Measurements from ENCODE around the gene LDLRAD2.
A peak's percentile ranks its signal among the peaks of the same experiment; 100 is the strongest.

DNA sequence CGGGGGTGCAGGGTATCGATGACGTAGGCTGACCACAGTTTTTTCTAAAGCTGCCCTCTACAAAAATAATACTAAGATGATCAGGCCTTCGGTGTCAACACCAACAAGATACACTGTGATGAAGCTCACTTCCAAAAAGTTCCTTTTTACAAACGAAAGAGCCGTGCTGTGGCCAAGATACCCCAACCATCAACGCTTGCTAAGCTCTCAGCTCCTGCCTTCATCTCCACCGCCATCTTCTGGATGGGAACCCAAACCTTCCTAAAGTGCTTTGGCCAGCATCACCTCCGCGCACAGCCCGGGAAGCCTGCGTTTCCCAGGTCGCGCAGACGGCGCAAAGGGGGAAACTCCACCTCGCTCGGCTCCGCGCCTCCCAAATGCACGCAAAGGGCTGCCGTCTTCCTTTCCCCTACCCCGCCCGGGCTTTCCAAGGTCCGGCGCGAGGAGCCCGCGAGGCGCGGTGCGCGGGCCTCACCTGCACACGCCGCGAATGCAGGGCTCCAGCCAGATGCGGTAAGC, 29.7 kb upstream of the LDLRAD2 start:
- TF ChIP-seq, protein P1, sequence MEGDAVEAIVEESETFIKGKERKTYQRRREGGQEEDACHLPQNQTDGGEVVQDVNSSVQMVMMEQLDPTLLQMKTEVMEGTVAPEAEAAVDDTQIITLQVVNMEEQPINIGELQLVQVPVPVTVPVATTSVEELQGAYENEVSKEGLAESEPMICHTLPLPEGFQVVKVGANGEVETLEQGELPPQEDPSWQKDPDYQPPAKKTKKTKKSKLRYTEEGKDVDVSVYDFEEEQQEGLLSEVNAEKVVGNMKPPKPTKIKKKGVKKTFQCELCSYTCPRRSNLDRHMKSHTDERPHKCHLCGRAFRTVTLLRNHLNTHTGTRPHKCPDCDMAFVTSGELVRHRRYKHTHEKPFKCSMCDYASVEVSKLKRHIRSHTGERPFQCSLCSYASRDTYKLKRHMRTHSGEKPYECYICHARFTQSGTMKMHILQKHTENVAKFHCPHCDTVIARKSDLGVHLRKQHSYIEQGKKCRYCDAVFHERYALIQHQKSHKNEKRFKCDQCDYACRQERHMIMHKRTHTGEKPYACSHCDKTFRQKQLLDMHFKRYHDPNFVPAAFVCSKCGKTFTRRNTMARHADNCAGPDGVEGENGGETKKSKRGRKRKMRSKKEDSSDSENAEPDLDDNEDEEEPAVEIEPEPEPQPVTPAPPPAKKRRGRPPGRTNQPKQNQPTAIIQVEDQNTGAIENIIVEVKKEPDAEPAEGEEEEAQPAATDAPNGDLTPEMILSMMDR (conservative IDR thresholded peaks at IDR 0.05; ENCODE audit: low read depth, low read length): peak; percentile 35
- no peak for TF ChIP-seq MAZ (IDR thresholded peaks at IDR 0.05; ENCODE audit: borderline replicate concordance, low read depth, low read length)
- TF ChIP-seq POLR2A (IDR thresholded peaks at IDR 0.05; ENCODE audit: low read depth, low read length): no peak
- peak; percentile 43 for TF ChIP-seq RAD21 (IDR thresholded peaks at IDR 0.05; ENCODE audit: low read length)
- no peak for TF ChIP-seq BHLHE40 (IDR thresholded peaks at IDR 0.05; ENCODE audit: low read depth, low read length)
- no peak for TF ChIP-seq RFX5 (IDR thresholded peaks at IDR 0.05; ENCODE audit: low read depth, low read length)
- no peak for TF ChIP-seq MAFK (IDR thresholded peaks at IDR 0.05; ENCODE audit: low read depth, low read length)
- TF ChIP-seq, protein P2, sequence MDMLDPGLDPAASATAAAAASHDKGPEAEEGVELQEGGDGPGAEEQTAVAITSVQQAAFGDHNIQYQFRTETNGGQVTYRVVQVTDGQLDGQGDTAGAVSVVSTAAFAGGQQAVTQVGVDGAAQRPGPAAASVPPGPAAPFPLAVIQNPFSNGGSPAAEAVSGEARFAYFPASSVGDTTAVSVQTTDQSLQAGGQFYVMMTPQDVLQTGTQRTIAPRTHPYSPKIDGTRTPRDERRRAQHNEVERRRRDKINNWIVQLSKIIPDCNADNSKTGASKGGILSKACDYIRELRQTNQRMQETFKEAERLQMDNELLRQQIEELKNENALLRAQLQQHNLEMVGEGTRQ (IDR thresholded peaks at IDR 0.05; ENCODE audit: low read depth, low read length): no peak
- TF ChIP-seq FOS (IDR thresholded peaks at IDR 0.05; ENCODE audit: low read depth, low read length): no peak
- no peak for TF ChIP-seq RCOR1 (IDR thresholded peaks at IDR 0.05; ENCODE audit: insufficient replicate concordance, low read length)
- TF ChIP-seq, protein P3, sequence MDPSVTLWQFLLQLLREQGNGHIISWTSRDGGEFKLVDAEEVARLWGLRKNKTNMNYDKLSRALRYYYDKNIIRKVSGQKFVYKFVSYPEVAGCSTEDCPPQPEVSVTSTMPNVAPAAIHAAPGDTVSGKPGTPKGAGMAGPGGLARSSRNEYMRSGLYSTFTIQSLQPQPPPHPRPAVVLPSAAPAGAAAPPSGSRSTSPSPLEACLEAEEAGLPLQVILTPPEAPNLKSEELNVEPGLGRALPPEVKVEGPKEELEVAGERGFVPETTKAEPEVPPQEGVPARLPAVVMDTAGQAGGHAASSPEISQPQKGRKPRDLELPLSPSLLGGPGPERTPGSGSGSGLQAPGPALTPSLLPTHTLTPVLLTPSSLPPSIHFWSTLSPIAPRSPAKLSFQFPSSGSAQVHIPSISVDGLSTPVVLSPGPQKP (IDR thresholded peaks at IDR 0.05; ENCODE audit: borderline replicate concordance, low read depth, low read length): no peak
- TF ChIP-seq CEBPB (IDR thresholded peaks at IDR 0.05; ENCODE audit: low read depth, low read length): no peak
- 0 out of 2 replicates have a peak, but pooled peaks have one; percentile 16 for TF ChIP-seq SMC3 (IDR thresholded peaks at IDR 0.05; ENCODE audit: low read depth, low read length)
- TF ChIP-seq CHD1 (IDR thresholded peaks at IDR 0.05; ENCODE audit: low read depth, low read length): no peak

Measured in IMR-90 (cell line).